GM23338 (cell line): ENCODE measurements around the gene LDLRAD2. TPM values are rescaled to one million over a fixed set of nuclear protein-coding genes. Genes with fewer than 3 reads are reported as not detected.
A peak's percentile ranks its signal among the peaks of the same experiment; 100 is the strongest.

Experiments
- ATAC-seq: fragments of 200-7000 bp; cut with Tn5 transposase; 3 replicates; pipeline ENCODE4 v1.9.1; 2020
- DNase-seq: peaks from one replicate; pipeline ENCODE4 v3.0.0-alpha.2; 2015; ENCODE audit warnings: low spot score
- H2AFZ ChIP-seq: fragments of 200-600 bp; sonication (generic); 2 replicates; pipeline ENCODE4 v1.8.0; 2016; ENCODE audit warnings: antibody characterized with exemption, mild to moderate bottlenecking, moderate library complexity
- H3F3A ChIP-seq: fragments of 200-600 bp; sonication (generic); replicated peaks from 2 replicates; pipeline ENCODE4 v1.8.0; 2017; ENCODE audit warnings: antibody characterized with exemption, mixed run types, low read depth
- H3K27ac ChIP-seq: fragments of 200-600 bp; sonication (generic); 2 replicates; pipeline ENCODE4 v1.6.1; 2016; ENCODE audit warnings: low read depth
- H3K27me3 ChIP-seq: fragments of 200-600 bp; sonication (generic); 2 replicates; pipeline ENCODE4 v1.8.0; 2016; ENCODE audit warnings: mild to moderate bottlenecking, mixed run types, moderate library complexity; ENCODE audit not compliant: insufficient read depth
- H3K36me3 ChIP-seq: fragments of 200-600 bp; sonication (generic); 2 replicates; pipeline ENCODE4 v1.8.0; 2016; ENCODE audit warnings: mild to moderate bottlenecking; ENCODE audit not compliant: insufficient read depth
- H3K4me1 ChIP-seq: fragments of 200-600 bp; sonication (generic); 2 replicates; pipeline ENCODE4 v1.8.0; 2016; ENCODE audit warnings: mild to moderate bottlenecking, moderate library complexity; ENCODE audit not compliant: insufficient read depth
- H3K4me2 ChIP-seq: fragments of 200-600 bp; sonication (generic); 2 replicates; pipeline ENCODE4 v1.7.1; 2017; ENCODE audit warnings: mixed run types
- H3K4me3 ChIP-seq: fragments of 200-600 bp; sonication (generic); 2 replicates; pipeline ENCODE4 v1.6.1; 2016; ENCODE audit warnings: mixed run types
- H3K79me2 ChIP-seq: fragments of 200-600 bp; sonication (generic); replicated peaks from 2 replicates; pipeline ENCODE4 v1.8.0; 2017; ENCODE audit warnings: mild to moderate bottlenecking; ENCODE audit not compliant: insufficient read depth
- H3K9me2 ChIP-seq: fragments of 200-600 bp; sonication (generic); 2 replicates; pipeline ENCODE4 v1.8.0; 2017; ENCODE audit not compliant: insufficient read depth
- H4K20me1 ChIP-seq: fragments of 200-600 bp; sonication (generic); replicated peaks from 2 replicates; pipeline ENCODE4 v1.8.0; 2017; ENCODE audit warnings: mild to moderate bottlenecking; ENCODE audit not compliant: insufficient read depth
- H3K27ac Mint-ChIP-seq: 2 replicates; pipeline ENCODE4 v1.8.0; 2020; ENCODE audit warnings: inconsistent platforms, mild to moderate bottlenecking, moderate library complexity, mixed read lengths
- H3K27me3 Mint-ChIP-seq: 3 replicates; pipeline ENCODE4 v1.8.0; 2022; ENCODE audit warnings: low read depth, mild to moderate bottlenecking, moderate library complexity, mixed read lengths, inconsistent platforms; ENCODE audit not compliant: insufficient read depth, poor library complexity
- H3K36me3 Mint-ChIP-seq: 3 replicates; pipeline ENCODE4 v1.8.0; 2021; ENCODE audit warnings: low read depth, mild to moderate bottlenecking, inconsistent platforms, moderate library complexity, mixed read lengths
- H3K4me1 Mint-ChIP-seq: 3 replicates; pipeline ENCODE4 v1.8.0; 2020; ENCODE audit warnings: mild to moderate bottlenecking, inconsistent platforms, mixed read lengths
- H3K4me3 Mint-ChIP-seq: 3 replicates; pipeline ENCODE4 v1.8.0; 2021; ENCODE audit warnings: moderate library complexity, mild to moderate bottlenecking, inconsistent platforms, mixed read lengths
- H3K9me3 Mint-ChIP-seq: 3 replicates; pipeline ENCODE4 v1.8.0; 2020; ENCODE audit warnings: moderate library complexity, mild to moderate bottlenecking, inconsistent platforms, mixed read lengths
- CREB1 ChIP-seq: fragments of 250-450 bp; sonication (Bioruptor Pico); IDR thresholded peaks from 2 replicates; pipeline ENCODE4 v1.5.0; 2020; ENCODE audit warnings: low read depth, mild to moderate bottlenecking, moderate library complexity
- CTCF ChIP-seq, 2 experiments: fragments of 200-600 bp in 1 of 2; sonication (generic) in 1 of 2; conservative IDR thresholded peaks; 2 replicates each; pipeline versions ENCODE4 v1.5.1 to v1.6.1; 2016 to 2017; ENCODE audit warnings: antibody characterized with exemption in 2 of 2, low read depth in 2 of 2, mild to moderate bottlenecking in 2 of 2, moderate library complexity in 1 of 2
- EZH2 ChIP-seq: fragments of 200-600 bp; sonication (generic); IDR thresholded peaks from one replicate; pipeline ENCODE4 v1.8.0; 2017; ENCODE audit warnings: antibody characterized with exemption, mild to moderate bottlenecking, low read depth; ENCODE audit not compliant: unreplicated experiment
- EZH2phosphoT487 ChIP-seq: fragments of 200-600 bp; sonication (generic); IDR thresholded peaks from one replicate; pipeline ENCODE4 v1.8.1; 2018; ENCODE audit warnings: antibody characterized with exemption; ENCODE audit not compliant: unreplicated experiment
- NANOG ChIP-seq: IDR thresholded peaks from 2 replicates; pipeline ENCODE4 v1.6.1; 2016; ENCODE audit warnings: antibody characterized with exemption, borderline replicate concordance
- ZNF114 ChIP-seq: fragments of 250-450 bp; sonication (Bioruptor Pico); IDR thresholded peaks from 2 replicates; pipeline ENCODE4 v1.5.0; 2020; ENCODE audit warnings: mild to moderate bottlenecking, moderate library complexity
- ZNF462 ChIP-seq: fragments of 250-450 bp; sonication (Bioruptor Pico); IDR thresholded peaks from 2 replicates; pipeline ENCODE4 v1.5.0; 2020; ENCODE audit warnings: mild to moderate bottlenecking, moderate library complexity
- polyA plus RNA-seq: library from polyadenylated mRNA; unstranded; fragments of >200 nt; fragmentation: Nextera tagmentation; extraction: Ambion mirVana; gene quantifications from 2 replicates; pipeline ENCODE4 v1.2.1, GENCODE V29; 2016
- total RNA-seq: library from RNA; depleted of rRNA; stranded (reverse); fragments of >200 nt; shearing (Covaris generic); gene quantifications from 2 replicates; pipeline ENCODE4 v1.2.3, GENCODE V29; 2014

LDLRAD2 gene
- total and polyA plus RNA-seq, 2 experiments from 2014 or later: 1.6 to 5.8 TPM

GRCh38 chr1:21865609-21865942, 53.5 kb downstream of the LDLRAD2 start:
- Histone ChIP-seq H2AFZ (no peak overlapping the region), H3K4me1 (peaks cover 8% of the 10 kb centered on the region; the same call in 1 of the 2 replicates), H3K27ac (no peak overlapping the region), H3F3A (no peaks in the 10 kb centered on the region), H3K9me2 (no peaks in the 10 kb centered on the region), H3K36me3 (peaks cover 5% of the 10 kb centered on the region; the same call in 1 of the 2 replicates), H3K27me3 (no peaks in the 10 kb centered on the region), H3K4me3 (no peak overlapping the region), H3K79me2 (no peaks in the 10 kb centered on the region), H3K4me2 (no peak overlapping the region), H4K20me1 (0 out of 2 replicates have a peak, but pooled peaks cover 6% of the 10 kb centered on the region)
- H3K4me1 Mint-ChIP-seq: peaks cover 15% of the 10 kb centered on the region
- H3K9me3 Mint-ChIP-seq: no peaks in the 10 kb centered on the region
- ATAC-seq: no peak
- H3K27me3 Mint-ChIP-seq: peaks cover 10% of the 10 kb centered on the region
- H3K36me3 Mint-ChIP-seq: peaks cover 33% of the 10 kb centered on the region
- TF ChIP-seq CREB1 (CRISPR knock-in tag) (no peak), EZH2 (no peak), NANOG (no peak), ZNF114 (CRISPR knock-in tag) (no peak)
- no peak overlapping the region; the same call in 1 of the 2 replicates for H3K27ac Mint-ChIP-seq
- DNase-seq: no peak
- no peak overlapping the region for H3K4me3 Mint-ChIP-seq

GRCh38 chr1:21865943-21866706, 54.1 kb downstream of the LDLRAD2 start:
- H3K27me3 ChIP-seq: no peaks in the 10 kb centered on the region
- peak; percentile 83 for DNase-seq
- no peak overlapping the region for H2AFZ ChIP-seq
- Mint-ChIP-seq H3K4me1 (peaks cover 15% of the 10 kb centered on the region), H3K27ac (peak overlapping the region; percentile 44; the same call in 1 of the 2 replicates), H3K27me3 (peaks cover 10% of the 10 kb centered on the region), H3K36me3 (peaks cover 30% of the 10 kb centered on the region), H3K4me3 (no peak overlapping the region), H3K9me3 (no peaks in the 10 kb centered on the region)
- H3K4me3 ChIP-seq: no peak overlapping the region
- peak overlapping the region; percentile 63; the same call in 1 of the 2 replicates for H3K27ac ChIP-seq
- peaks cover 8% of the 10 kb centered on the region; the same call in 1 of the 2 replicates for H3K4me1 ChIP-seq
- peak; percentile 87 for ATAC-seq
- TF ChIP-seq NANOG (no peak), EZH2phosphoT487 (no peak), ZNF114 (CRISPR knock-in tag) (no peak), ZNF462 (CRISPR knock-in tag) (no peak), CTCF (conservative IDR thresholded peaks at IDR 0.05; ENCODE audit: low read depth in 2 of 2) (peak in 1 of 2 experiments; percentile 23; a peak in 2 of 4 replicates), CREB1 (CRISPR knock-in tag) (0 out of 2 replicates have a peak, but pooled peaks have one; percentile 23)
- no peaks in the 10 kb centered on the region for H3F3A ChIP-seq
- H3K4me2 ChIP-seq: peak overlapping the region; percentile 57; the same call in 1 of the 2 replicates
- 0 out of 2 replicates have a peak, but pooled peaks cover 6% of the 10 kb centered on the region for H4K20me1 ChIP-seq
- H3K36me3 ChIP-seq: peaks cover 5% of the 10 kb centered on the region; the same call in 1 of the 2 replicates
- no peaks in the 10 kb centered on the region for H3K9me2 ChIP-seq
- H3K79me2 ChIP-seq: no peaks in the 10 kb centered on the region
